Adrenal gland (tissue), 5 donors: ENCODE measurements around the gene HABP2.

Source experiments
- CTCF ChIP-seq, 6 experiments: fragments of 450-650 bp in 4 of 6; fragments of 200-600 bp in 2 of 6; sonication (generic) in 1 of 6; IDR thresholded peaks; 1 replicate in 5 of 6; 2 replicates in 1 of 6; pipeline versions ENCODE4 v1.5.1 to v1.8.0; 2016 to 2021; ENCODE audit warnings: antibody characterized with exemption in 6 of 6, mild to moderate bottlenecking in 2 of 6, moderate library complexity in 1 of 6
- POLR2A ChIP-seq, 2 donors: fragments of 450-650 bp; IDR thresholded peaks; one replicate each; pipeline ENCODE4 v1.6.1; 2017; ENCODE audit warnings: antibody characterized with exemption in 2 of 2, mild to moderate bottlenecking in 2 of 2, moderate library complexity in 1 of 2
- donor health status: DM: no; HTN: no; CAD: no.

- no peak for TF ChIP-seq CTCF (IDR thresholded peaks at IDR 0.05)
- no peak for TF ChIP-seq POLR2A (IDR thresholded peaks at IDR 0.05)
Measured at GRCh38 chr10:113552014-113552413, 839 bp upstream of the HABP2 start.
